RWPE1 (cell line): ENCODE results near the gene MCM5.

ENCODE experiments used
- CTCF ChIA-PET: fragments of 350-600 bp; sonication (Branson Sonifier 250); formaldehyde crosslinking; extraction: SDS; loops from one replicate; lab custom pipeline; 2021; lab: Yijun Ruan, JAX
- POLR2A ChIA-PET: fragments of 400-600 bp; formaldehyde crosslinking; extraction: SDS; loops from one replicate; lab custom pipeline; 2020; ENCODE audit warnings: antibody characterized with exemption; ENCODE audit not compliant: low non-redundant PET; lab: Yijun Ruan, JAX
- DNase-seq: peaks from one replicate; pipeline ENCODE4 v3.0.0; 2012; ENCODE audit warnings: low spot score
- H3K27ac ChIP-seq: fragments of 450-650 bp; 2 replicates; pipeline ENCODE4 v1.5.1; 2017
- TF ChIP-seq, protein P1 (sequence below): fragments of 450-650 bp; conservative IDR thresholded peaks from 2 replicates; pipeline ENCODE4 v1.5.1; 2017; ENCODE audit warnings: low read depth, mild to moderate bottlenecking

MCM5 gene

DNA sequence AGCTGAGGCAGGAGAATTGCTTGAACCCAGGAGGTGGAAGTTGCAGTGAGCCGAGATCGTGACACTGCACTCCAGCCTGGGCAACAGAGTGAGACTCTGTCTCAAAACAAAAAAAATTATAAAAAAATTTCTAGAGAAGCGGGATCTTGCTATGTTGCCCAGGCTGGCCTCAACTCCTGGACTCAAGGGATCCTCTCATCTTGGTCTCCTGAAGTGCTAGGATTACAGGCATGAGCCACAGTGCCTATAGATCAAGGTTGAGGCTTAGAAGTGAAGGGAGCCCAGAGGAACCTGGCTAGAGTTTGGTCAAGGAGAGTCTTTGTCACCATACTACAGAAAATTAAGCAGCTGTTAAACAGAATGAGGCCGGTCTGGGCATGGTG, 1.4 kb upstream of the MCM5 start:
- ChIA-PET CTCF (no interaction called here), POLR2A (no interaction called here)
- no peak for DNase-seq
- peak overlapping the region; percentile 82 for H3K27ac ChIP-seq
- TF ChIP-seq, protein P1, sequence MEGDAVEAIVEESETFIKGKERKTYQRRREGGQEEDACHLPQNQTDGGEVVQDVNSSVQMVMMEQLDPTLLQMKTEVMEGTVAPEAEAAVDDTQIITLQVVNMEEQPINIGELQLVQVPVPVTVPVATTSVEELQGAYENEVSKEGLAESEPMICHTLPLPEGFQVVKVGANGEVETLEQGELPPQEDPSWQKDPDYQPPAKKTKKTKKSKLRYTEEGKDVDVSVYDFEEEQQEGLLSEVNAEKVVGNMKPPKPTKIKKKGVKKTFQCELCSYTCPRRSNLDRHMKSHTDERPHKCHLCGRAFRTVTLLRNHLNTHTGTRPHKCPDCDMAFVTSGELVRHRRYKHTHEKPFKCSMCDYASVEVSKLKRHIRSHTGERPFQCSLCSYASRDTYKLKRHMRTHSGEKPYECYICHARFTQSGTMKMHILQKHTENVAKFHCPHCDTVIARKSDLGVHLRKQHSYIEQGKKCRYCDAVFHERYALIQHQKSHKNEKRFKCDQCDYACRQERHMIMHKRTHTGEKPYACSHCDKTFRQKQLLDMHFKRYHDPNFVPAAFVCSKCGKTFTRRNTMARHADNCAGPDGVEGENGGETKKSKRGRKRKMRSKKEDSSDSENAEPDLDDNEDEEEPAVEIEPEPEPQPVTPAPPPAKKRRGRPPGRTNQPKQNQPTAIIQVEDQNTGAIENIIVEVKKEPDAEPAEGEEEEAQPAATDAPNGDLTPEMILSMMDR, result no peak

GRCh38 chr22:35399114-35399677, 744 bp upstream of the MCM5 start:
- CTCF ChIA-PET, result interaction anchor here (0.6 kb wide), 1 partner anchor 10 kb away, joined by 3 read pairs; no protein-coding TSS in a partner anchor
- H3K27ac ChIP-seq, result peak overlapping the region; percentile 82
- TF ChIP-seq, protein P1, result no peak
- no peak for DNase-seq
- POLR2A ChIA-PET, result no interaction called here

GRCh38 chr22:35400501-35400790, 506 bp downstream of the MCM5 start:
- ChIA-PET CTCF (interaction anchor here (0.7 kb wide), 1 partner anchor 13 kb away, joined by 3 read pairs; no protein-coding TSS in a partner anchor), POLR2A (no interaction called here)
- DNase-seq, result no peak
- H3K27ac ChIP-seq, result peak overlapping the region; percentile 82
- TF ChIP-seq, protein P1, result no peak

GRCh38 chr22:35401863-35402262, 1.9 kb downstream of the MCM5 start:
- CTCF ChIA-PET, result no interaction called here
- POLR2A ChIA-PET, result no interaction called here
- peak overlapping the region; percentile 82 for H3K27ac ChIP-seq
- TF ChIP-seq, protein P1, result no peak
- DNase-seq, result no peak

GRCh38 chr22:35403356-35403755, 3.4 kb downstream of the MCM5 start:
- POLR2A ChIA-PET, result no interaction called here
- no peak for DNase-seq
- CTCF ChIA-PET, result interaction anchor here (0.6 kb wide), 1 partner anchor 106 kb away, joined by 3 read pairs; no protein-coding TSS in a partner anchor
- TF ChIP-seq, protein P1, result no peak
- peak overlapping the region; percentile 82 for H3K27ac ChIP-seq

- no peak overlapping the region for H3K27ac ChIP-seq
- no peak for DNase-seq
- TF ChIP-seq, protein P1, result no peak
- POLR2A ChIA-PET, result no interaction called here
- CTCF ChIA-PET, result interaction anchor here (0.6 kb wide), 2 partner anchors 53 to 105 kb away, joined by 3 read pairs; no protein-coding TSS in a partner anchor
Measured at GRCh38 chr22:35404176-35404575, 4.2 kb downstream of the MCM5 start.
